Stimulated activated memory B cell treated with anti-CD40 and anti-IgM and Interleukin-4, amounts not matched to agents 10 μg/mL and 1 μg/mL and 100 μg/mL, for 72 hours (primary cell): ENCODE measurements around the gene KLHL40.

Experiments used
- ATAC-seq: fragments of 150-1000 bp; cut with Tn5 transposase; 2 replicates; pipeline ENCODE4 v1.10.0; 2021
- H3K27ac Mint-ChIP-seq: one replicate; pipeline ENCODE4 v1.8.0; 2022; ENCODE audit warnings: mild to moderate bottlenecking, mixed read lengths
- H3K27me3 Mint-ChIP-seq: one replicate; pipeline ENCODE4 v1.8.0; 2022; ENCODE audit warnings: mixed read lengths
- H3K36me3 Mint-ChIP-seq: one replicate; pipeline ENCODE4 v1.8.0; 2022; ENCODE audit warnings: mixed read lengths
- H3K4me1 Mint-ChIP-seq: one replicate; pipeline ENCODE4 v1.8.0; 2022; ENCODE audit warnings: mixed read lengths
- H3K4me3 Mint-ChIP-seq: one replicate; pipeline ENCODE4 v1.8.0; 2022; ENCODE audit warnings: mild to moderate bottlenecking, moderate library complexity, mixed read lengths
- H3K9me3 Mint-ChIP-seq: one replicate; pipeline ENCODE4 v1.8.0; 2022; ENCODE audit warnings: mixed read lengths

The KLHL40 gene

GRCh38 chr3:42673082-42673481, 12.3 kb upstream of the KLHL40 start:
- Mint-ChIP-seq H3K27ac (no peak overlapping the region), H3K27me3 (no peaks in the 10 kb centered on the region), H3K36me3 (peaks cover 6% of the 10 kb centered on the region), H3K4me3 (no peak overlapping the region), H3K4me1 (no peaks in the 10 kb centered on the region), H3K9me3 (peaks cover 8% of the 10 kb centered on the region)
- no peak for ATAC-seq

GRCh38 chr3:42674146-42674545, 11.2 kb upstream of the KLHL40 start:
- Mint-ChIP-seq H3K4me1 (no peaks in the 10 kb centered on the region), H3K27ac (no peak overlapping the region), H3K27me3 (no peaks in the 10 kb centered on the region), H3K4me3 (no peak overlapping the region), H3K9me3 (peaks cover 13% of the 10 kb centered on the region), H3K36me3 (peaks cover 11% of the 10 kb centered on the region)
- ATAC-seq, result no peak

- Mint-ChIP-seq H3K36me3 (peaks cover 11% of the 10 kb centered on the region), H3K4me1 (no peaks in the 10 kb centered on the region), H3K9me3 (peaks cover 14% of the 10 kb centered on the region), H3K4me3 (no peak overlapping the region), H3K27ac (no peak overlapping the region), H3K27me3 (no peaks in the 10 kb centered on the region)
- ATAC-seq, result no peak
These were observed 9.4 kb upstream of the KLHL40 start for GRCh38 chr3:42675909-42676308.

GRCh38 chr3:42678447-42678846, 6.9 kb upstream of the KLHL40 start:
- H3K4me3 Mint-ChIP-seq, result no peak overlapping the region
- H3K27ac Mint-ChIP-seq, result no peak overlapping the region
- peaks cover 12% of the 10 kb centered on the region for H3K27me3 Mint-ChIP-seq
- no peaks in the 10 kb centered on the region for H3K4me1 Mint-ChIP-seq
- peaks cover 11% of the 10 kb centered on the region for H3K36me3 Mint-ChIP-seq
- peaks cover 14% of the 10 kb centered on the region for H3K9me3 Mint-ChIP-seq
- no peak for ATAC-seq

GRCh38 chr3:42680271-42680670, 5.1 kb upstream of the KLHL40 start:
- Mint-ChIP-seq H3K27ac (no peak overlapping the region), H3K9me3 (peaks cover 14% of the 10 kb centered on the region), H3K27me3 (peaks cover 23% of the 10 kb centered on the region), H3K36me3 (peaks cover 11% of the 10 kb centered on the region), H3K4me1 (no peaks in the 10 kb centered on the region), H3K4me3 (no peak overlapping the region)
- no peak for ATAC-seq

- Mint-ChIP-seq H3K9me3 (peaks cover 14% of the 10 kb centered on the region), H3K27ac (no peak overlapping the region), H3K27me3 (peaks cover 28% of the 10 kb centered on the region), H3K4me1 (peaks cover 2% of the 10 kb centered on the region), H3K36me3 (peaks cover 11% of the 10 kb centered on the region), H3K4me3 (no peak overlapping the region)
- ATAC-seq, result no peak
These were observed 4.5 kb upstream of the KLHL40 start for GRCh38 chr3:42680806-42681205.

- H3K4me1 Mint-ChIP-seq, result peaks cover 5% of the 10 kb centered on the region
- no peak overlapping the region for H3K4me3 Mint-ChIP-seq
- ATAC-seq, result no peak
- peaks cover 11% of the 10 kb centered on the region for H3K36me3 Mint-ChIP-seq
- peaks cover 35% of the 10 kb centered on the region for H3K27me3 Mint-ChIP-seq
- H3K9me3 Mint-ChIP-seq, result peaks cover 12% of the 10 kb centered on the region
- H3K27ac Mint-ChIP-seq, result no peak overlapping the region
These were observed 3.8 kb upstream of the KLHL40 start for GRCh38 chr3:42681361-42682038.

- peaks cover 11% of the 10 kb centered on the region for H3K9me3 Mint-ChIP-seq
- no peak overlapping the region for H3K27ac Mint-ChIP-seq
- peaks cover 10% of the 10 kb centered on the region for H3K36me3 Mint-ChIP-seq
- peaks cover 45% of the 10 kb centered on the region for H3K27me3 Mint-ChIP-seq
- no peak overlapping the region for H3K4me3 Mint-ChIP-seq
- H3K4me1 Mint-ChIP-seq, result peaks cover 5% of the 10 kb centered on the region
- ATAC-seq, result no peak
These were observed 2.9 kb upstream of the KLHL40 start for GRCh38 chr3:42682301-42683070.

GRCh38 chr3:42683875-42684598, 1.3 kb upstream of the KLHL40 start:
- H3K9me3 Mint-ChIP-seq, result peaks cover 2% of the 10 kb centered on the region
- H3K4me3 Mint-ChIP-seq, result no peak overlapping the region
- peaks cover 53% of the 10 kb centered on the region for H3K27me3 Mint-ChIP-seq
- no peak for ATAC-seq
- H3K27ac Mint-ChIP-seq, result no peak overlapping the region
- H3K36me3 Mint-ChIP-seq, result no peaks in the 10 kb centered on the region
- H3K4me1 Mint-ChIP-seq, result peaks cover 5% of the 10 kb centered on the region

GRCh38 chr3:42684632-42685362, 540 bp upstream of the KLHL40 start:
- Mint-ChIP-seq H3K27ac (no peak overlapping the region), H3K27me3 (peaks cover 56% of the 10 kb centered on the region), H3K9me3 (no peaks in the 10 kb centered on the region), H3K36me3 (no peaks in the 10 kb centered on the region), H3K4me1 (peaks cover 5% of the 10 kb centered on the region), H3K4me3 (no peak overlapping the region)
- ATAC-seq, result no peak

GRCh38 chr3:42685891-42686820, 819 bp downstream of the KLHL40 start:
- Mint-ChIP-seq H3K27me3 (peaks cover 66% of the 10 kb centered on the region), H3K4me1 (peaks cover 5% of the 10 kb centered on the region), H3K36me3 (no peaks in the 10 kb centered on the region)

GRCh38 chr3:42686832-42687650, 1.7 kb downstream of the KLHL40 start:
- peaks cover 5% of the 10 kb centered on the region for H3K4me1 Mint-ChIP-seq
- H3K36me3 Mint-ChIP-seq, result no peaks in the 10 kb centered on the region
- H3K9me3 Mint-ChIP-seq, result no peaks in the 10 kb centered on the region
- no peak overlapping the region for H3K27ac Mint-ChIP-seq
- peaks cover 66% of the 10 kb centered on the region for H3K27me3 Mint-ChIP-seq
- no peak overlapping the region for H3K4me3 Mint-ChIP-seq
- ATAC-seq, result no peak

More at GRCh38 chr3:42685891-42686820, 819 bp downstream of the KLHL40 start:
- H3K4me3 Mint-ChIP-seq, result no peak overlapping the region
- no peaks in the 10 kb centered on the region for H3K9me3 Mint-ChIP-seq
- no peak overlapping the region for H3K27ac Mint-ChIP-seq
- ATAC-seq, result no peak

GRCh38 chr3:42688016-42688415, 2.7 kb downstream of the KLHL40 start:
- Mint-ChIP-seq H3K4me1 (peaks cover 5% of the 10 kb centered on the region), H3K4me3 (no peak overlapping the region), H3K27ac (no peak overlapping the region), H3K9me3 (no peaks in the 10 kb centered on the region), H3K27me3 (peaks cover 58% of the 10 kb centered on the region), H3K36me3 (no peaks in the 10 kb centered on the region)
- ATAC-seq, result no peak
